ENCODE results near the gene LRRC72.

LRRC72 gene

GRCh38 chr7:16598015-16598414 lies 71.4 kb downstream of the LRRC72 start:
- H4K20me1 ChIP-seq (ENCODE audit: control insufficient read depth, insufficient read depth, low read depth, low read length), result no peaks in the 10 kb centered on the region
- TF ChIP-seq EZH2phosphoT487 (IDR thresholded peaks at IDR 0.05; ENCODE audit: borderline replicate concordance, low read length), result no peak
- TF ChIP-seq CTCF (IDR thresholded peaks at IDR 0.05; ENCODE audit: low read depth, low read length, poor library complexity, severe bottlenecking), result no peak

GRCh38 chr7:16599860-16600259 lies 73.2 kb downstream of the LRRC72 start:
- Histone ChIP-seq H3K4me3 (ENCODE audit: low read length) (no peak overlapping the region), H3K79me2 (ENCODE audit: control insufficient read depth, low read length) (no peaks in the 10 kb centered on the region), H3K9me3 (ENCODE audit: control insufficient read depth, insufficient read depth, low read length) (no peaks in the 10 kb centered on the region), H3K9me2 (replicated peaks; ENCODE audit: control insufficient read depth, low read length) (no peaks in the 10 kb centered on the region), H3K27ac (ENCODE audit: low read depth, low read length) (no peak overlapping the region), H3K36me3 (ENCODE audit: control insufficient read depth, low read length) (peaks cover 21% of the 10 kb centered on the region), H3K4me1 (ENCODE audit: control insufficient read depth, low read length) (no peaks in the 10 kb centered on the region), H3F3A (ENCODE audit: control insufficient read depth, insufficient read depth) (no peaks in the 10 kb centered on the region), H3K27me3 (ENCODE audit: control insufficient read depth, low read length) (no peaks in the 10 kb centered on the region), H4K20me1 (ENCODE audit: control insufficient read depth, insufficient read depth, low read depth, low read length) (no peaks in the 10 kb centered on the region), H3K4me2 (ENCODE audit: low read length) (no peak overlapping the region)
- no peak for TF ChIP-seq EZH2phosphoT487 (IDR thresholded peaks at IDR 0.05; ENCODE audit: borderline replicate concordance, low read length)
- TF ChIP-seq CTCF (IDR thresholded peaks at IDR 0.05; ENCODE audit: low read depth, low read length, poor library complexity, severe bottlenecking), result no peak

More at GRCh38 chr7:16598015-16598414, 71.4 kb downstream of the LRRC72 start:
- Histone ChIP-seq H3K36me3 (ENCODE audit: control insufficient read depth, low read length) (peaks cover 9% of the 10 kb centered on the region), H3K27ac (ENCODE audit: low read depth, low read length) (no peak overlapping the region), H3K9me3 (ENCODE audit: control insufficient read depth, insufficient read depth, low read length) (no peaks in the 10 kb centered on the region), H3F3A (ENCODE audit: control insufficient read depth, insufficient read depth) (no peaks in the 10 kb centered on the region), H3K4me1 (ENCODE audit: control insufficient read depth, low read length) (no peaks in the 10 kb centered on the region), H3K9me2 (replicated peaks; ENCODE audit: control insufficient read depth, low read length) (no peaks in the 10 kb centered on the region), H3K79me2 (ENCODE audit: control insufficient read depth, low read length) (no peaks in the 10 kb centered on the region), H3K4me2 (ENCODE audit: low read length) (no peak overlapping the region), H3K27me3 (ENCODE audit: control insufficient read depth, low read length) (no peaks in the 10 kb centered on the region), H3K4me3 (ENCODE audit: low read length) (no peak overlapping the region)

GRCh38 chr7:16603633-16604032 lies 77.0 kb downstream of the LRRC72 start:
- H3K79me2 ChIP-seq (ENCODE audit: control insufficient read depth, low read length), result no peaks in the 10 kb centered on the region
- H3K4me2 ChIP-seq (ENCODE audit: low read length), result no peak overlapping the region
- no peak overlapping the region for H3K4me3 ChIP-seq (ENCODE audit: low read length)
- H3K36me3 ChIP-seq (ENCODE audit: control insufficient read depth, low read length), result peaks cover 21% of the 10 kb centered on the region
- no peaks in the 10 kb centered on the region for H3K9me3 ChIP-seq (ENCODE audit: control insufficient read depth, insufficient read depth, low read length)
- TF ChIP-seq EZH2phosphoT487 (IDR thresholded peaks at IDR 0.05; ENCODE audit: borderline replicate concordance, low read length) (no peak), CTCF (IDR thresholded peaks at IDR 0.05; ENCODE audit: low read depth, low read length, poor library complexity, severe bottlenecking) (no peak)
- no peaks in the 10 kb centered on the region for H4K20me1 ChIP-seq (ENCODE audit: control insufficient read depth, insufficient read depth, low read depth, low read length)
- H3K27ac ChIP-seq (ENCODE audit: low read depth, low read length), result no peak overlapping the region
- H3K4me1 ChIP-seq (ENCODE audit: control insufficient read depth, low read length), result no peaks in the 10 kb centered on the region
- H3K9me2 ChIP-seq (replicated peaks; ENCODE audit: control insufficient read depth, low read length), result no peaks in the 10 kb centered on the region
- no peaks in the 10 kb centered on the region for H3K27me3 ChIP-seq (ENCODE audit: control insufficient read depth, low read length)
- H3F3A ChIP-seq (ENCODE audit: control insufficient read depth, insufficient read depth), result no peaks in the 10 kb centered on the region

DNA sequence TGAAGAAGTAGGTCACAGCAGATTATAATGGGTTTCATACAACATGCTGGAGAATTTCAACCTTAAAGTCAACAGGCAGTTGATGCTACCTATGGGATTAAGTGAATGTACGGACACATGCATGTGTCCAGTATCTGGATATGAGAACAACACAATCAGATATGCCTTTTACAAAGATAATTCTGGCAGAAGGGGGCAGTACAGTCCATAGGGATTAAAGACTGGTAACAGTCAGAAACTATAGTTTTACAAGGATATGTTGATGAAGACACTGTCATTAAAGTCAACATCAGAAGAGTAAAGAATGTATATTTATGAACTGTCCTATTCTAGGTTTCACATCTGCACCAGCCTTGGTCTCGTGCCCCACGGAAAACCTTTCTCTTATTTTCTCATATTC lies 77.4 kb downstream of the LRRC72 start:
- H3F3A ChIP-seq (ENCODE audit: control insufficient read depth, insufficient read depth), result no peaks in the 10 kb centered on the region
- no peak overlapping the region for H3K27ac ChIP-seq (ENCODE audit: low read depth, low read length)
- H3K79me2 ChIP-seq (ENCODE audit: control insufficient read depth, low read length), result no peaks in the 10 kb centered on the region
- no peaks in the 10 kb centered on the region for H3K9me2 ChIP-seq (replicated peaks; ENCODE audit: control insufficient read depth, low read length)
- no peak overlapping the region for H3K4me2 ChIP-seq (ENCODE audit: low read length)
- no peaks in the 10 kb centered on the region for H3K9me3 ChIP-seq (ENCODE audit: control insufficient read depth, insufficient read depth, low read length)
- TF ChIP-seq CTCF (IDR thresholded peaks at IDR 0.05; ENCODE audit: low read depth, low read length, poor library complexity, severe bottlenecking) (peak; percentile 13), EZH2phosphoT487 (IDR thresholded peaks at IDR 0.05; ENCODE audit: borderline replicate concordance, low read length) (no peak)
- peaks cover 21% of the 10 kb centered on the region for H3K36me3 ChIP-seq (ENCODE audit: control insufficient read depth, low read length)
- no peak overlapping the region for H3K4me3 ChIP-seq (ENCODE audit: low read length)
- no peaks in the 10 kb centered on the region for H3K27me3 ChIP-seq (ENCODE audit: control insufficient read depth, low read length)
- no peaks in the 10 kb centered on the region for H4K20me1 ChIP-seq (ENCODE audit: control insufficient read depth, insufficient read depth, low read depth, low read length)
- no peaks in the 10 kb centered on the region for H3K4me1 ChIP-seq (ENCODE audit: control insufficient read depth, low read length)

All from DOHH2 (cell line).